IMR-90 (cell line): ENCODE results near the gene EFHD2. TPM values are rescaled to one million over a fixed set of nuclear protein-coding genes. Genes with fewer than 3 reads are reported as not detected.
A peak's percentile ranks its signal among the peaks of the same experiment; 100 is the strongest.

Experiments used
- ATAC-seq: fragments of 200-7000 bp; cut with Tn5 transposase; 2 replicates; pipeline ENCODE4 v1.9.1; 2020; ENCODE audit warnings: low read depth, mild to moderate bottlenecking, moderate library complexity
- BruUV-seq: library from RNA; stranded (reverse); fragments of 400-500 nt; replicated peaks from 2 replicates; lab custom pipeline; 2021; lab: Mats Ljungman, UMichigan
- CTCF ChIA-PET: fragments of 300-600 bp; formaldehyde crosslinking; extraction: SDS; loops from one replicate; lab custom pipeline; 2021; ENCODE audit warnings: antibody characterized with exemption; lab: Yijun Ruan, JAX
- POLR2A ChIA-PET: fragments of 300-600 bp; sonication (Branson Sonifier 250); formaldehyde crosslinking; loops from one replicate; lab custom pipeline; 2022; ENCODE audit warnings: antibody characterized with exemption; ENCODE audit not compliant: unreplicated experiment; lab: Charles Lee
- DNase-seq: peaks from one replicate; pipeline ENCODE4 v3.0.0; 2013
- H2AFZ ChIP-seq: replicated peaks from 2 replicates; pipeline ENCODE3; 2013; ENCODE audit warnings: low read length, mild to moderate bottlenecking; ENCODE audit not compliant: poor library complexity
- H2AK5ac ChIP-seq: 2 replicates; pipeline ENCODE4 v1.6.1; 2013; ENCODE audit warnings: low read depth, low read length, inconsistent platforms
- H2AK9ac ChIP-seq: replicated peaks from 2 replicates; pipeline ENCODE3; 2013; ENCODE audit warnings: mild to moderate bottlenecking, low read depth, low read length, moderate library complexity; ENCODE audit not compliant: poor library complexity
- H2BK120ac ChIP-seq: 2 replicates; pipeline ENCODE4 v1.6.1; 2013; ENCODE audit warnings: low read depth, low read length, inconsistent platforms
- H2BK15ac ChIP-seq: 3 replicates; pipeline ENCODE4 v1.6.1; 2013; ENCODE audit warnings: low read depth, low read length, inconsistent platforms
- H2BK20ac ChIP-seq: 2 replicates; pipeline ENCODE4 v1.6.1; 2013; ENCODE audit warnings: low read depth, mild to moderate bottlenecking, inconsistent platforms, low read length, moderate library complexity
- H2BK5ac ChIP-seq: 2 replicates; pipeline ENCODE4 v1.6.1; 2013; ENCODE audit warnings: mild to moderate bottlenecking, low read depth, low read length, inconsistent platforms; ENCODE audit not compliant: poor library complexity, severe bottlenecking
- H3K14ac ChIP-seq: replicated peaks from 2 replicates; pipeline ENCODE4 v1.6.1; 2013; ENCODE audit warnings: low read depth, low read length, inconsistent platforms
- H3K18ac ChIP-seq: 2 replicates; pipeline ENCODE4 v1.6.1; 2013; ENCODE audit warnings: low read depth, low read length, control low read depth
- H3K23ac ChIP-seq: 2 replicates; pipeline ENCODE4 v1.6.1; 2013; ENCODE audit warnings: low read depth, low read length, inconsistent platforms
- H3K27ac ChIP-seq: 2 replicates; pipeline ENCODE4 v1.5.1; 2013; ENCODE audit warnings: mild to moderate bottlenecking, control low read depth, low read length; ENCODE audit not compliant: insufficient read depth
- H3K27me3 ChIP-seq: 2 replicates; pipeline ENCODE4 v1.6.1; 2013; ENCODE audit warnings: low read length; ENCODE audit not compliant: control insufficient read depth, insufficient read depth
- H3K36me3 ChIP-seq: 2 replicates; pipeline ENCODE4 v1.6.1; 2013; ENCODE audit warnings: low read length, mixed read lengths; ENCODE audit not compliant: control insufficient read depth, insufficient read depth
- H3K4ac ChIP-seq: 2 replicates; pipeline ENCODE4 v1.6.1; 2013; ENCODE audit warnings: low read depth, low read length, inconsistent platforms
- H3K4me1 ChIP-seq: 2 replicates; pipeline ENCODE4 v1.6.1; 2013; ENCODE audit warnings: low read length, mixed read lengths; ENCODE audit not compliant: control insufficient read depth, insufficient read depth
- H3K4me2 ChIP-seq: 2 replicates; pipeline ENCODE4 v1.6.1; 2013; ENCODE audit warnings: low read depth, mild to moderate bottlenecking, control low read depth, low read length, moderate library complexity
- H3K4me3 ChIP-seq: 2 replicates; pipeline ENCODE4 v1.5.1; 2013; ENCODE audit warnings: low read depth, mild to moderate bottlenecking, control low read depth, low read length, moderate library complexity; ENCODE audit not compliant: insufficient read depth
- H3K56ac ChIP-seq: 2 replicates; pipeline ENCODE4 v1.6.1; 2013; ENCODE audit warnings: low read length, inconsistent platforms; ENCODE audit not compliant: insufficient read depth; ENCODE audit errors: extremely low read depth
- H3K79me1 ChIP-seq, 2 experiments: 2 replicates each; pipeline ENCODE4 v1.6.1; 2013; ENCODE audit warnings: low read length in 2 of 2, inconsistent platforms in 1 of 2, low read depth in 1 of 2
- H3K9ac ChIP-seq: 2 replicates; pipeline ENCODE4 v1.6.1; 2013; ENCODE audit warnings: low read depth, low read length, control low read depth
- H3K9me1 ChIP-seq: 2 replicates; pipeline ENCODE4 v1.6.1; 2013; ENCODE audit warnings: low read length, inconsistent platforms; ENCODE audit not compliant: insufficient read depth
- H3K9me3 ChIP-seq: 2 replicates; pipeline ENCODE4 v1.6.1; 2013; ENCODE audit warnings: low read length; ENCODE audit not compliant: control insufficient read depth, insufficient read depth
- H4K20me1 ChIP-seq: 2 replicates; pipeline ENCODE4 v1.6.1; 2013; ENCODE audit warnings: low read length, inconsistent platforms; ENCODE audit not compliant: insufficient read depth
- H4K5ac ChIP-seq: 2 replicates; pipeline ENCODE4 v1.6.1; 2013; ENCODE audit warnings: mild to moderate bottlenecking, low read depth, low read length, control low read depth
- H4K8ac ChIP-seq, 2 experiments: 2 replicates each; pipeline ENCODE4 v1.6.1; 2013; ENCODE audit warnings: low read depth in 2 of 2, low read length in 2 of 2, control low read depth in 1 of 2, inconsistent platforms in 1 of 2
- H4K91ac ChIP-seq: 2 replicates; pipeline ENCODE4 v1.6.1; 2013; ENCODE audit warnings: low read depth, low read length, inconsistent platforms; ENCODE audit not compliant: insufficient read depth
- BHLHE40 ChIP-seq: fragments of 150-350 bp; IDR thresholded peaks from 2 replicates; pipeline ENCODE4 v1.6.1; 2016; ENCODE audit warnings: mild to moderate bottlenecking, low read depth, low read length
- CEBPB ChIP-seq: IDR thresholded peaks from 2 replicates; pipeline ENCODE4 v1.6.1; 2012; ENCODE audit warnings: low read depth, low read length, improper control_type of control experiment
- CHD1 ChIP-seq: IDR thresholded peaks from 2 replicates; pipeline ENCODE4 v1.6.1; 2012; ENCODE audit warnings: low read depth, low read length, improper control_type of control experiment
- FOS ChIP-seq: fragments of 150-350 bp; IDR thresholded peaks from 2 replicates; pipeline ENCODE4 v1.6.1; 2016; ENCODE audit warnings: low read depth, low read length
- MAFK ChIP-seq: IDR thresholded peaks from 2 replicates; pipeline ENCODE4 v1.6.1; 2012; ENCODE audit warnings: low read depth, low read length, improper control_type of control experiment
- MAZ ChIP-seq: IDR thresholded peaks from 2 replicates; pipeline ENCODE4 v1.6.1; 2012; ENCODE audit warnings: low read depth, mild to moderate bottlenecking, low read length, improper control_type of control experiment, moderate library complexity, borderline replicate concordance
- WGBS, 2 experiments: methylation state at CpG; one replicate each; pipeline versions ENCODE4 v1.1.5 to v1.1.7; 2013; ENCODE audit warnings: missing lambda C conversion rate in 2 of 2; ENCODE audit not compliant: insufficient read length in 1 of 2; ENCODE audit errors: extremely low coverage in 2 of 2; 5-methylcytosine and 5-hydroxymethylcytosine counted together
- dilution Hi-C: fragments of 300-500 bp; cut with HindIII; formaldehyde crosslinking; loops from one replicate; pipeline ENCODE4 v1.14.3; 2018; ENCODE audit warnings: low sequenced_read_pairs; ENCODE audit not compliant: unreplicated experiment
- in situ Hi-C: fragments of 300-500 bp; cut with MboI; formaldehyde crosslinking; loops from 3 replicates; pipeline ENCODE4 v1.14.3; 2019; ENCODE audit warnings: low sequenced_read_pairs, inconsistent platforms, mixed read lengths
- intact Hi-C: fragments of 100-400 bp; cut with micrococcal nuclease; formaldehyde crosslinking; loops from 2 replicates; pipeline ENCODE4 v1.10.0; 2022
- polyA plus RNA-seq, 3 experiments: library from polyadenylated mRNA; depleted of rRNA; stranded (reverse); fragments of >200 nt; gene quantifications; 2 replicates each; pipeline ENCODE4 v1.2.3, GENCODE V29; 2012; ENCODE audit warnings: low replicate concordance in 1 of 3
- total RNA-seq: library from RNA; depleted of rRNA; stranded (reverse); fragments of >200 nt; gene quantifications from 2 replicates; pipeline ENCODE4 v1.2.3, GENCODE V29; 2012
- TF ChIP-seq, protein P1 (sequence below): conservative IDR thresholded peaks from 2 replicates; pipeline ENCODE4 v1.5.1; 2012; ENCODE audit warnings: mild to moderate bottlenecking, low read depth, low read length, improper control_type of control experiment
- TF ChIP-seq, protein P2 (sequence below): fragments of 150-350 bp; IDR thresholded peaks from 2 replicates; pipeline ENCODE4 v1.6.1; 2017; ENCODE audit warnings: mild to moderate bottlenecking, antibody characterized with exemption, low read length, low read depth

Gene EFHD2
- total and polyA plus RNA-seq, 2 of the 4 experiments (the other 2 are of a cell fraction): 22.6 to 58.9 TPM

DNA sequence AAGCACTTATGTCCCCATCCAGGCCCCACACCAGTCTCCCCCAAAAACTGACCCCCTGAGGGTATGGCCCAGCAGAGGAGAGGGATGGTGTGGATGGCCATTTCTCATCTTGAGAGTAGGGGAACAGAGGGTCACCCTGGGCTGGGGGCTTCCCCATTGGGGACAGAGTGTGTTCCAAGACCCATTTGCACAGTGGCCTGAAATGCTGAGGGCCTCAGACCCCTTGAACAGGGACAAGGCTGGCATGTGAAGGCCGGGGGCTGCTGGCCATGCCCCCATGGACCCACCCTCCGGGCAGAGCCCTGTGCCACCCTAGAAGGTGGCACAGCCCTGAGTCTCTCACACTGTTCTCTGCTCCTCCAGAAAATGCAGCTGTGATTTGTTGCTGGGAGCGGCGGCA is 36.5 kb downstream of the EFHD2 start:
- Histone ChIP-seq H3K36me3 (no peaks in the 10 kb centered on the region), H3K4me3 (no peak overlapping the region), H3K4me1 (no peaks in the 10 kb centered on the region), H2AK9ac (no peak overlapping the region), H3K23ac (no peak overlapping the region), H3K79me1 (no peaks in the 10 kb centered on the region), H3K9me3 (peaks cover 4% of the 10 kb centered on the region), H3K14ac (no peak overlapping the region), H3K27ac (no peak overlapping the region), H3K56ac (no peak overlapping the region), H3K4ac (no peak overlapping the region), H2BK20ac (no peak overlapping the region), H3K4me2 (no peak overlapping the region), H3K27me3 (peaks cover 33% of the 10 kb centered on the region; the same call in 1 of the 2 replicates), H4K8ac (no peak overlapping the region), H4K5ac (no peak overlapping the region), H2AFZ (peak overlapping the region; percentile 41), H3K9me1 (no peaks in the 10 kb centered on the region), H3K18ac (no peak overlapping the region), H4K91ac (no peak overlapping the region), H2BK120ac (no peak overlapping the region), H2AK5ac (no peak overlapping the region), H4K20me1 (no peaks in the 10 kb centered on the region), H2BK15ac (no peak overlapping the region), H2BK5ac (no peak overlapping the region), H3K9ac (no peak overlapping the region)
- no TSS peak for BruUV-seq
- in situ Hi-C loops: no loop called here
- dilution Hi-C loops: no loop called here
- WGBS, 2 experiments: 100% methylated on average over 1 of the region's 4 CpGs; no CpG with 5 or more reads in 1 of the 2 experiments
- ChIA-PET POLR2A (no interaction called here), CTCF (no interaction called here)
- intact Hi-C loops: no loop called here
- DNase-seq (no peak), ATAC-seq (no peak)
- TF ChIP-seq, protein P1, sequence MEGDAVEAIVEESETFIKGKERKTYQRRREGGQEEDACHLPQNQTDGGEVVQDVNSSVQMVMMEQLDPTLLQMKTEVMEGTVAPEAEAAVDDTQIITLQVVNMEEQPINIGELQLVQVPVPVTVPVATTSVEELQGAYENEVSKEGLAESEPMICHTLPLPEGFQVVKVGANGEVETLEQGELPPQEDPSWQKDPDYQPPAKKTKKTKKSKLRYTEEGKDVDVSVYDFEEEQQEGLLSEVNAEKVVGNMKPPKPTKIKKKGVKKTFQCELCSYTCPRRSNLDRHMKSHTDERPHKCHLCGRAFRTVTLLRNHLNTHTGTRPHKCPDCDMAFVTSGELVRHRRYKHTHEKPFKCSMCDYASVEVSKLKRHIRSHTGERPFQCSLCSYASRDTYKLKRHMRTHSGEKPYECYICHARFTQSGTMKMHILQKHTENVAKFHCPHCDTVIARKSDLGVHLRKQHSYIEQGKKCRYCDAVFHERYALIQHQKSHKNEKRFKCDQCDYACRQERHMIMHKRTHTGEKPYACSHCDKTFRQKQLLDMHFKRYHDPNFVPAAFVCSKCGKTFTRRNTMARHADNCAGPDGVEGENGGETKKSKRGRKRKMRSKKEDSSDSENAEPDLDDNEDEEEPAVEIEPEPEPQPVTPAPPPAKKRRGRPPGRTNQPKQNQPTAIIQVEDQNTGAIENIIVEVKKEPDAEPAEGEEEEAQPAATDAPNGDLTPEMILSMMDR: no peak
- no peak for TF ChIP-seq CHD1
- no peak for TF ChIP-seq FOS
- TF ChIP-seq, protein P2, sequence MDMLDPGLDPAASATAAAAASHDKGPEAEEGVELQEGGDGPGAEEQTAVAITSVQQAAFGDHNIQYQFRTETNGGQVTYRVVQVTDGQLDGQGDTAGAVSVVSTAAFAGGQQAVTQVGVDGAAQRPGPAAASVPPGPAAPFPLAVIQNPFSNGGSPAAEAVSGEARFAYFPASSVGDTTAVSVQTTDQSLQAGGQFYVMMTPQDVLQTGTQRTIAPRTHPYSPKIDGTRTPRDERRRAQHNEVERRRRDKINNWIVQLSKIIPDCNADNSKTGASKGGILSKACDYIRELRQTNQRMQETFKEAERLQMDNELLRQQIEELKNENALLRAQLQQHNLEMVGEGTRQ: no peak
- TF ChIP-seq MAFK: no peak
- no peak for TF ChIP-seq BHLHE40
- TF ChIP-seq MAZ: no peak
- TF ChIP-seq CEBPB: no peak
